HG02870 (cell line): Measurements from ENCODE around the gene COL17A1.

ENCODE experiments used
- ATAC-seq: cut with Tn5 transposase; IDR thresholded peaks from one replicate; pipeline ENCODE4 v1.9.1; 2021; ENCODE audit warnings: mild to moderate bottlenecking, moderate library complexity; ENCODE audit not compliant: unreplicated experiment

The COL17A1 gene

GRCh38 chr10:104034401-104035193, 51.1 kb downstream of the COL17A1 start:
- ATAC-seq, result no peak

DNA sequence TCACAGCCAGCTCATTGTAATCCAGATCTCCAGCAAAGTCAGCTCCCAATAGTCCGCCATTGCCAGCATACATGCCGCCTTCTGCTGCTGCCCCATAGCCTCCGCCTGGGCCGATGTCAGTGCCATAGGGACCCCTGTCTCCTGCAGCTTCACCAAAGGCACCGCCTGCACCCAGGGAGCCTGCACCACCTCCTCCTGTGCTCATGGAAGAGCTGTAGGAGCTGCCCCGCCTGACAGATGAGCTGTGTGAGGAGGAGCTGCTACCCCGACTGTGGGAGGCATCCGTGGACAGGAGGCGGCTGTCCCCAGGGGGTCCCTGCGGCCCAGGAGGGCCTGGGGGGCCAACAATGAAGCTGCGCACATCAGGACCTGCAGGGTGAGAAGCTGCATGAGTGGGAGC, 51.7 kb downstream of the COL17A1 start:
- no peak for ATAC-seq

- no peak for ATAC-seq
Observed at GRCh38 chr10:104033401-104033930, 52.2 kb downstream of the COL17A1 start.

- no peak for ATAC-seq
Observed at GRCh38 chr10:104032144-104032775, 53.4 kb downstream of the COL17A1 start.

- ATAC-seq, result no peak
Observed at GRCh38 chr10:104031631-104032030, 54.0 kb downstream of the COL17A1 start.

GRCh38 chr10:104029521-104029860, 56.2 kb downstream of the COL17A1 start:
- no peak for ATAC-seq

GRCh38 chr10:104028823-104029520, 56.7 kb downstream of the COL17A1 start:
- no peak for ATAC-seq

DNA sequence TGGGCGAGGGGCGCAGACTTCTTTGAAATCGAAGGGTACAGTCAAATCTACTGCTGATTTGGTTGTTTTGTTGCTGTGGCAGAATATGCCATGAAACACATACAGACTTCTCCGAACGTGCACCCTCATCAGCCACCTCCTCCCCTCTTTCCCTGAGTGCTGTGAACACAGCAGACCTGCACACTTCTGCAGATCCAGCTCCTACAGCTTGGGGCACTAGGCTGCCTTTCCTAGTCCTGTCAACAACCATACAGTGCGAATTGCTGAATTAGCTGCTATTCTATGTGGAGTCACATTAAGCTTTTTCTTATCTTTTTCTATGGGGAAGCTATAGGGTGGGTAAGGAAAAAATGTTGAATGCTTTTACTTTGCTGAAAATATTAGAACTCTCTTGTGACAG, 57.5 kb downstream of the COL17A1 start:
- no peak for ATAC-seq

DNA sequence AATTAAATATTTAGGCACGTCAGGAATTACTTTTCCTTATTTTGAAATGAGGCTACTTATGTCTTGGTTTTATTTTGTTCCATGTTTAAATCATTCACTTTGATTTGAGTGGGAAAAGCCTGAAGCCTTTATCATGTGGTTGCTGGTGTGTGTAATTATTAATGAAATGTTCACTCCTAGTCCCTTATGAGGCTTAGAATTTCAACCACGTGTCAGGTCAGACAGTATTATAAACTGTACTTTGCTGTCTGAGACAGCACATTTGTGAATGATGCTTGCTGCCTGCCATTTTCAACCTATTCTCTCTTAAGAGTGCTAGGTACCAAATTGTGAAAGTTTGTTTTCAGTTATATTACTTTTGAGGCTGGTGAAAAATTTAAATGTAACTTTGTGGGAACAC, 58.9 kb downstream of the COL17A1 start:
- no peak for ATAC-seq

GRCh38 chr10:104025524-104025923, 60.2 kb downstream of the COL17A1 start:
- ATAC-seq, result no peak

DNA sequence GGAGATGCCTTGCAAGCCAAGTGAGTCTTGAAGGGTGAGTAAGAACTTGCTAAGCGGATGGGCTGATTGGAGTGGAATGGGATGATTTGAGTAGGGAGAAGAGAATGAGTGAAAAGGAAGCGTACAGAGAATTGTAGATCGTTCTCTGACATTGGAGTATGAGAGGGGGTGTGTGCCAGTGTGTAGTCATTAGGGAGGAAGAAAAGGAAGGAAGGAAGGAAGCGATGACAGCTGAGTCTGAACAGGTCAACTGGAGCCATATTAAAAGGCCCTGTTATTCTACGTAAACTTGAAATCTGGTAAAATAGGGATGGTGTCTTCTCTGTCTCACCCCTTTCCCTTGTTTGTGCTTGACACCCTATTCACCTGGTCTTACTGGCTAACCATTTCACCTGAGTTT, 63.7 kb downstream of the COL17A1 start:
- no peak for ATAC-seq

DNA sequence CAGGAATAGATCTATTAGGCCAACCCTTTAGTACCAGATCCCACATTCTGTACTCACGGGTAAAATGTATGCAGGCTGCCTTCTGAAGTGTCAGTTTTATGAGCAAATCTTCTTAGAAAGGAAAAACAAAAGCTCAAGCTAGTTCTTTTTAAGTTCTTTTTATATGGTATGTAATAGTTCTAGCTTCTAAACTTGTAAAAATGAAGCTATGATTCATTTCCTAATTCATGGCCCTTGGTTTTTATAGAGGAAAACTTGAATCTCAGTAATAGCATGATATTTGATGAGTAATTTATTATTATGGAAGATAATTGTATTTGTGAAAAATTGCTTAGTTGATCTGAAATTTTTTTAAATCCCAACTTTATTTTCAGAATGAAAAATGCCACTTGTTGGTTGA, 64.4 kb downstream of the COL17A1 start:
- ATAC-seq, result no peak

DNA sequence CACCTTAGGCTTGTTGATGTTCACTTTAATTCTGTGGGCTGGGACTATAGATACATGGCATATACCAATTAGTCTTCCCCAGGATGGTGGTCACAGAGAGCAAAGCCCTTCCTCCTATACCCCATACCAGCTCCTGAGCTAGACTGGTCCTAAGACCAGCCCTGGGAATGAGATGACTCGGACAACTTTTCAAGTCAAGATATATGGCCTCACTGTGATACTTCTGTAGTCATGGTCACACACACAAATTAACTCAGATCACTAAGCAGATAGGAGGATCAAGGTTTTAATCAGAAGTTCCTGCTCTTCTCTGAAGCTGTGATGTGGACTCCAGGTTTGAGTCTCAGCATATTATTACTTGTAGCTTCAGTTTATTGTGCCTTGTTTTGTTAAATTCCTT, 65.7 kb downstream of the COL17A1 start:
- ATAC-seq, result no peak

DNA sequence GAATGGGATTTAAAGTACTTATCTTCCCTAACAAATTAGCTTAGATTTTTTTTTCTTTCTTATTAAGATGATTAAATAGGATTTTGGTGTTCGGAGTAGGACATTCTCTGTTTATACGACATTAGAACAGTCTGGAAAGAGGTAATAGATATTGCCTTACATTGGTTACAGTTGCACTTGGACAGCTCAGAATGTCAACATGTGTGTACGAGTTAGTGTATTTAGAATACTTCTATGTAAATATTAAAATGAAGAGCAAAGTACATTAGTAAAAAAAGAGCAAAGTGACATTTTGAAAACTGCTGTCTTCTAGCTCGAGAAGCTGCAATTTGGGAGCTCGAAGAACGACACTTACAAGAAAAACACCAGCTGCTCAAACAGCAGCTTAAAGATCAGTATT, 67.2 kb downstream of the COL17A1 start:
- ATAC-seq, result no peak

DNA sequence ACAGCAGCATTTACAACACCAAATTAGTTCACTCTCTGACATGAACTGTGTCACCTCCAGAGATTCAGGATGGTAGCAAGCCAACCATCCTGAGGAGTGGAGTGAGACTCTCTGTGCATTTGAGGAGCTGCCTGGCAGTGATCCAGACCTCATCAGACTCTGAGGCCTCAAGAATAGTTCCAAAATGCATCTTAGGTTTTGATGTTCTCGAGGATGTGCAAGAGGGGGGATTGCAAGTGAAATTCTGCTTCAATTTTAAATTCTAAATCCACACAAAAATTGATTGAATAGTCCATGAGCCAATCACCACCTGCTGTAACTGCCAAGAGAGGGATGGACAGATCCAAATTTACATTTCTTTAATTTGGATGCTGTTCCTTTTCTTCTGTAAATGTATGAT, 69.0 kb downstream of the COL17A1 start:
- no peak for ATAC-seq

- no peak for ATAC-seq
Observed at GRCh38 chr10:104014176-104014575, 71.5 kb downstream of the COL17A1 start.

DNA sequence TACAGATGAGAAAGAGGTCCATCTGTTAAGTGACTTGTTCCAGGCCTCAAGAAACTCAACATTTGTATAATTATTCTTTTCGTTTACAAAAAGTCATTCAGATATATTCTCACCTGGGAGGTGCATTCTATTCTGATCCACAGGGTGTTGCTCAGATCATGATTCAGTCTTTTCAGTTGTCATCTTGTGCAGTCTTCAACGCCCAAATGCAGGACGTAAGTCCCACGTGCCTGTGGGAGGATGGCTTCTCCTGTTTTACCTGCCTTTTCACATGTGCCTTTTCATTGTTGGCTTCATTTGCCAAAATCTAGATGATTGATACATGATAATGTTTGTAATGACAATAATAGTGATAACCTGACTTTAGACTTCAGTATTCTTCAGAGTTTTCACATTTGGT, 72.2 kb downstream of the COL17A1 start:
- ATAC-seq, result no peak

- ATAC-seq, result no peak
Observed at GRCh38 chr10:104011904-104012303, 73.8 kb downstream of the COL17A1 start.

DNA sequence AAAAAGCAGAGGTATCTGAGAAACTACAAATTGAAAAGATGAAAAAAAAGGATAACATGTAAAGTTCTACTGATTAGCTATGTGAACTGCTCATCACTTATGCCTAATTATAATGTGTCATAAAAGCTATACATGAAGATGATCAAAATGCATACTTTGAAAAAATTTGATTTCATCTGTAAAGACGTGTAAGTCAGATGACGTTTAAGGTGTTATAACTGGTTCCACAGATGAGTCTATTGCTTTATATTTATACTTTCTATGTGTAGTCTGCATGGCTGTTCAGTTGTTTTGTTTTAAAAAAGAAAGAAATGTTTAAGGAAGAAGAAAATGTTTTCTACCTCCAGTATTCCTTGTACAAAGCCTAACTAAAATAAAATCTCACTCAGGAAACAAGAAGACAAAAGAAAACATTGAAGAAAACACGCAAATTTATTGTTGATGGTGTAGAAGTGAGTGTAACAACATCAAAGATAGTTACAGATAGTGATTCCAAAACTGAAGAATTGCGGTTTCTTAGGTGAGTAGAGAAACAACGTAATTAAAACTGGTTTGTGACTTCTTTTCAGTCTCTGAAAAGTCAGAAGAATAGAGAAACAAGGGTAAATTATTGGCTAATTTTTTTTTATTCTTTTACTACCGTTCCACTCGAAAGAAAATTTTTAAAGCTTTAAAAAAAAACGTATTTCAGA, 80.4 kb downstream of the COL17A1 start:
- ATAC-seq, result no peak

- ATAC-seq, result no peak
Observed at GRCh38 chr10:104002911-104003310, 82.8 kb downstream of the COL17A1 start.

DNA sequence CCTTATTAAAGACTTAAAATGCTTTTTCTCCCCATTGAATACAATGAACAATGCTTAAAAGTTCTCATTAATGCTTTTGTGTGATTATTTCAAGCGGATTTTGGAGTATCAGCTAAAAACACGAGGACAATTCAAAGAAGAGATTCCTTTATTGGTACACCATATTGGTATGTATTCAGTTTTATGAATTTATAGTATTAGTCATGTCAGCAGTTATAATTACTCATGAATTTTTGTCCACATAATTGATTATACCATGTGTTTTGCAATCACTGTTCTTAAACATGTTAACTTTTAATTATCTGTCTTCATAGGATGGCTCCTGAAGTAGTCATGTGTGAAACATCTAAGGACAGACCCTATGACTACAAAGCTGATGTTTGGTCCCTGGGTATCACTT, 86.9 kb downstream of the COL17A1 start:
- no peak for ATAC-seq
